NCI-H187 (cell line): ENCODE measurements around the gene ANTKMT.

ENCODE experiments used
- DNase-seq, 2 experiments: peaks; one replicate each; lab custom pipeline; 2025; lab: John Stamatoyannopoulos, UW

The ANTKMT gene

DNA sequence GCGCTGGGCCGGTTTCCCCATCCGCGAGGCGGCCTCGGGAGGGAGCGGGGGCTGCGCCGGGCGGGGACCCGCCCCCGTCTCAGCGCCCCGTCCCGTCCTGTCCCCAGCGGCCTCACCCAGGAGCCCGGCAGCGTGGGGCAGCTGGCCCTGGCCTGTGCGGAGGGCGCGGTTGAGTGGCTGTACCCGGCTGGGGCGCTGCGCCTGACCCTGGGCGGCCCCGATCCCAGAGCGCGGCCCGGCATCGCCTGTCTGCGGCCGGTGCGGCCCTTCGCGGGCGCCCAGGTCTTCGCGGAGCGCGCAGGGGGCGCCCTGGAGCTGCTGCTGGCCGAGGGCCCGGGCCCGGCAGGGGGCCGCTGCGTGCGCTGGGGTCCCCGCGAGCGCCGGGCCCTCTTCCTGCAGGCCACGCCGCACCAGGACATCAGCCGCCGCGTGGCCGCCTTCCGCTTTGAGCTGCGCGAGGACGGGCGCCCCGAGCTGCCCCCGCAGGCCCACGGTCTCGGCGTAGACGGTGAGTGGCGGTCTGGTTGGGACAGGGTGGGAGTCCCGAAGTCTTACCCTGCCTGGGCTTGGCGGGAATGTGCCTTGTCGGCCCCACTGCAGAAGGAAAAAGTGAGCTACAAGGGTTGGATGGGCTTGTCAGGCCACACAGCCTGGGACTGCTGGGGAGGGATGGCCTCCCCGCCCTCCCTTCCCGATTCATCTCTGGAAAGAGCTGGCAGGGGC, 5.3 kb upstream of the ANTKMT start:
- no peak for DNase-seq

DNA sequence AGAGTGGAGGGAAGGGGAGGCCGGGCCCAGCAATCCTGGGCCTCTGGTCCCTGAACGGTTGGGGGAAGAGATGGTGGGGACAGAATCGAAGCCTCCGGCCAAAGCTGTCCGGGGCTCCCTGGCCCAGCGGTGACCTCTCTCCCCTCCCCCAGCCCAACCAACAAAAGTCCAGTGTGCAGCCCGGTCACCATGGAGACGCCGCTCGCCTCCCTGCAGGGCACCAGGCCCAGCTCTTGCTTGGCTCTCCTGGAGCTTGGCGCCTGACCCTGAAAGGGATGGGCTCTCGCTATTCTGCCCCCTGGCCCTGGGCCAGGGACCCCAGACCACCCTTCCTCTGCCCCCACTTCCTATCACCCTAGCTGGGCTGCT, 4.8 kb upstream of the ANTKMT start:
- DNase-seq: no peak

- no peak for DNase-seq
Observed at GRCh38 chr16:716768-717325, 4.1 kb upstream of the ANTKMT start.

GRCh38 chr16:717450-718245, 3.3 kb upstream of the ANTKMT start:
- DNase-seq: no peak

- DNase-seq: no peak
Observed at GRCh38 chr16:718389-718788, 2.6 kb upstream of the ANTKMT start.

- no peak for DNase-seq
Observed at GRCh38 chr16:718922-719321, 2.0 kb upstream of the ANTKMT start.

DNA sequence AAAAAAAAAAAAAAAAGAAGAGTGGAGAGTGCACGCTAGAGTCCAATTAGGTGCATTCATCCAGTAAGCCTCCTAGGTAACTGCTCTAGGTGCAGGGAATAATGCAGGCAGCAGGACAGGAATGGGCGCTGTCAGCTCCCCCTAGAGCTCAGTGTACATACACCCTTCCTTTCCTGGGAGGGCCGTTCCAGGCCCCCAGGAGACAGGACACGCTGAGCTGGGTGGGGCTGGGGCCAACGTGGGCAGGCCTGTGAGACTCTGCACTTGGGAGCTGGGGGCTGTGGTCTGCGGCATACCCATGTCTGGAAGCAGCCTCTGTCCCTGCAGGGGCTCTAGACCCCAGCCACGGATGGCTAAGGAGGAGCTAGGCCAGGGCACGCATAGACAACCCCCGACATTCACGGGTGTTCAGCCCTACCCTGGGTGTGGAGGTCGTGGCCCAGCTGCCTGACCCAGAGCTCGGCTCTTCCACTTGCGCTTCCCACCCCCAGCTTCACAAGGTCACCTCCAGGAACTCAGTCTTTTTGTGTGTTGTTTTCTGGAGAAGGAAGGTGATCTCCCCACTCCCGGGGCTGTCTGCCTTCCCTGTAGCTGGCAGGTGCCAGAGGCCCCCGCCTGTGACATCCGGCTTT, 1.0 kb upstream of the ANTKMT start:
- DNase-seq: no peak

GRCh38 chr16:720447-720989, 428 bp upstream of the ANTKMT start:
- peak in 1 of 2 experiments; percentile 38 for DNase-seq

DNA sequence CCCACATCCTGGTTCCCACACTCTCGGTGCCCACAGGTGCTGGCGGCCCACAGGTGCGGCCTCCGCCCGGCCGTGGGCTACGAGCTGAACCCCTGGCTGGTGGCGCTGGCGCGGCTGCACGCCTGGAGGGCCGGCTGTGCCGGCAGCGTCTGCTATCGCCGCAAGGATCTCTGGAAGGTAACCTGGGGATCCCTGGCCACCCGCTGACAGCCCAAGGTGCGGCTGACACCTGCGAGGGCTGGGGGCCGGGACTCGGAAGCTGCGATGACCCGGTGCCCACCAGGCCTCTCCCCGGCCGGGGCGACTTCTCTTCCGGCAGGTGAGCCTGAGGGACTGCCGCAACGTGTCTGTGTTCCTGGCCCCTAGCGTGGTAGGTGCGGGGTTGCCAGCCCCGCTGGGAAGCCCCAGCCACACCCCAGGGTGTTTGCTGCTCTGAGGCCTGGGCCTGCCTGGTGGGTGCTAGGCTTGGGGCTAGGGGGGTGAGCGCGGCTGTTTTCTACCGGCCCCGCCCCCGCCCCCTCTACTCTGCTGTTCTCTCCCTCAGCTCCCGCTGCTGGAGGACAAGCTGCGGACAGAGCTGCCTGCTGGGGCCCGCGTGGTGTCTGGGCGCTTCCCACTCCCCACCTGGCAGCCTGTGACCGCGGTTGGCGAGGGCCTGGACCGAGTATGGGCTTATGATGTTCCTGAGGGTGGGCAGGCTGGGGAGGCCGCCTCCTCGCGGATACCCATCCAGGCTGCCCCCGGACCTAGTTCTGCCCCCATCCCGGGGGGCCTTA, 1.0 kb downstream of the ANTKMT start:
- no peak for DNase-seq

GRCh38 chr16:722835-723633, 2.1 kb downstream of the ANTKMT start:
- no peak for DNase-seq

GRCh38 chr16:723695-724094, 2.7 kb downstream of the ANTKMT start:
- no peak for DNase-seq

- no peak for DNase-seq
Observed at GRCh38 chr16:724188-725040, 3.5 kb downstream of the ANTKMT start.

- DNase-seq: no peak
Observed at GRCh38 chr16:725041-725376, 4.1 kb downstream of the ANTKMT start.

DNA sequence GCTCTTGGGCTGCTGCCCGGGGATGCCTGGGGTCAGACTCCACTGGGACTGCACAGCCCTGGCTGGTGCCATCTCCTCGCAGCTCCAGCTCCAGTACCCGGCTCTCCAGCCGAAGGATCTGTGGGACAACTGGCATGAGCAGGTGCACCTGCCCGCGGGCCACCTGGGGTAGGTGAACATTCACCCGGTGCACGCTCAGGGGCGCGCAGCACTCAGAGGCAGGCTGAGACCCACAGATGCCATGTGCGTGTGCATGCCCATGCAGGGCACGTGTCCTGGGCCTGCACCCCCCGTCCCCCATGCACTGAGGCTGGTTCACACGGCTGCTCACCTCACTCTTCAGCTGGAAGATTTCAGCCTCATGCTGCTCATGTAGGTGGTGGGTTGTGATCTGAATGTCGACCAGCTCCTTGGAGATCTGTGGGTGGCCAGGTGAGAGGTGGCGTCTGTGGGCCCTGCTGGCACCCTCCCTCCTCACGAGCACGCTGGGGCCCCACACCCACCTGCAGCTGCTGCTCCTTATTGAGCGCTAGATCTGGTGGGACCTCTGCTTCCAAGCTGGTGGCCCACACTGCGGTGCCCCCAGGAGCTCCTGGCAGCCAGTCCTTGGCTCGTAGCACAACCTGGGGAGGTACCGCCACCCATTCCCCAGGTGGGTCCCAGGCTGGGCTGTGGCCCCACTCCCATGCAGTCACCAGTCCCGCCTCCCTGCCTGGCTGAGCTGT, 4.7 kb downstream of the ANTKMT start:
- DNase-seq: no peak

DNA sequence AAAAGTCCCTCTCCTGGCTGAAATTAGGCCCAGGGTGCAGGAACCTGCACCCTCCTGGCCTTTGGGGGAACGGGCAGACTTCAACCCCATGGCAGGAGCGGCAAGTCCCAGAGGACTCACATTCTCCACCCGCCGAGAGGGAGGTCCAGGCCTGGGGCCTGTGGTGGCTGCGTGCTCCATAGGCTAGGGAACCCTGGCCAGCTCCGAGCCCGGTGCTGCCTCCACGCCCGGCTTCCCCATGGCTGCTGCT, 5.2 kb downstream of the ANTKMT start:
- DNase-seq: no peak

DNA sequence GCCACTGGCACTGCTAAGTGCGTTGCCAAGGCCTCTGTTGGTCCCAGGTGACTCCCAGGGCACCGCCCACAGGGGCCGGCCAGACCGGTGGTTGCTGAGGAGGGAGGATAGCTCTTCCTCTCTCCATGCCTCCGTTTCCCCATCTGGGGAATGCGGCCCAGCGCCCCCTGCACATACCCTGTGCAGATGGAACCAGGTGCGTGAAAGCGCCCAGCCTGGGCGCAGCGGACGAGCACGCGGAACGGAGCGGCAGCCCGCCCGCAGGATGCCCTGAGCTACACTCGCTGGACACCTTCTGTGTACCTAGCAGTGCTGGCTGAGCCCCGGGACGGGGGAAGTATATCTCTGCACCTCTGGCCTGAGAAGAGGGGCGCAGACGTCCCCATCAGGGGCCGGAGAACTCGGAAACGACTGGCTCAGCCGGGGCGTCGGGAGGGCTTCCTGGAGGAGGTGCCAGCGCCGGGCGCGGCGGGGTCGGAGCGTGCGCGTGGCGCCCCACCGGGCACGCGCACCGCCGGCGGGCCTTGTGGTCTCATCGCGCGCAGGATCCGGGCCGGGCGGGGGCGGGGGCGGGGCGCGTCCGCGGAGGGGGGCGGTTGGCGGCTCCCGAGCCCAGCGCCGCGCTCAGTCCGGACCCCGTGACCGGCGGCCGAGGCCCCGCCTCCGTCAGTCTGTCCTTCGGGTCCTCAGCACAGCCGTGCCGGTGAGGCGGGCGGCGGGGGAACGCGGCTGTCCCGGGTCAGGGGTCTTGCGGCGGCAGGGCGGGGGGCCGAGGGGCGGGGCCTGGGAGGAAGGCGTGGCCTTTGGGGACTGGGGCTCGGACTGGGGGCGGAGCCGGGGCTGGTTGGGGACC, 5.7 kb downstream of the ANTKMT start, which contains the start of the genes CCDC78 and HAGHL:
Gene CCDC78 (minus strand): TSS at position 6 of the 853 bp plus-strand sequence. CDS start 76 bp downstream, outside the sequence.
Gene HAGHL (plus strand): TSS at position 669 of the 853 bp plus-strand sequence. CDS start 404 bp downstream, outside the sequence.
- no peak for DNase-seq

GRCh38 chr16:727291-727977, 6.5 kb downstream of the ANTKMT start:
- DNase-seq: no peak
